ENCODE data around the gene ZNF428.

DNA sequence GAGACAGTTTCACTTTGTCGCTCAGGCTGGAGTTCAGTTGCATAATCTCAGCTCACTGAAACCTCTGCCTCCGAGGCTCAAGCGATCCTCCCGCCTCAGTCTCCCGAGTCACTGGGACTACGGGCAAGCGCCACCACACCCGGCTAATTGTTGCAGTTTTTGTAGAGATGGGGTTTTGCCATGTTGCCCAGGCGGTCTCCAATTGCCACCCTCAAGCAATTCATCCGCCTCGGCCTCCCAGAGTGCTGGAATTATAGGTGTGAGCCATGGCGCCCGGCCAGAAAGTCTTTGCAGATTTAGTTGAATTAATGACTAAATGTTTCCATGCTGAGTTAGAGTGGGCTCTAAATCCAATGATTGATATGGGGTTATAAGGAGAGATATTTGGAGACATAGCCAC lies 24.8 kb upstream of the ZNF428 start:
- no peak for TF ChIP-seq EP300 (IDR thresholded peaks at IDR 0.05; ENCODE audit: low read depth)
- no peak for TF ChIP-seq POLR2A (IDR thresholded peaks at IDR 0.05)

Data from transverse colon (tissue), 1 donor.